Endothelial cell of umbilical vein (primary cell): ENCODE data around the gene BMP8B.

Source experiments
- CTCF ChIP-seq, 2 donors: IDR thresholded peaks; 1 replicate in 1 of 2; 2 replicates in 1 of 2; pipeline ENCODE4 v1.5.1; 2011; ENCODE audit warnings: low read length in 2 of 2, mild to moderate bottlenecking in 2 of 2, moderate library complexity in 2 of 2, control low read depth in 1 of 2, inconsistent platforms in 1 of 2, low read depth in 1 of 2; ENCODE audit not compliant: insufficient read depth in 1 of 2; ENCODE audit errors: extremely low read depth in 1 of 2
- EZH2 ChIP-seq: IDR thresholded peaks from 2 replicates; pipeline ENCODE4 v1.6.1; 2012; ENCODE audit warnings: borderline replicate concordance, low read depth, mild to moderate bottlenecking, moderate library complexity, low read length, inconsistent platforms; ENCODE audit not compliant: severe bottlenecking
- FOS ChIP-seq: IDR thresholded peaks from 2 replicates; pipeline ENCODE4 v1.6.1; 2011; ENCODE audit warnings: mild to moderate bottlenecking, low read length, moderate library complexity, borderline replicate concordance; ENCODE audit not compliant: insufficient read depth
- JUN ChIP-seq: IDR thresholded peaks from 2 replicates; pipeline ENCODE4 v1.6.1; 2011; ENCODE audit warnings: borderline replicate concordance, low read depth; ENCODE audit not compliant: insufficient read length, insufficient read depth
- MYC ChIP-seq: IDR thresholded peaks from one replicate; pipeline ENCODE4 v1.6.1; 2011; ENCODE audit warnings: mild to moderate bottlenecking, low read depth, low read length
- POLR2A ChIP-seq: IDR thresholded peaks from 2 replicates; pipeline ENCODE4 v1.6.1; 2012; ENCODE audit warnings: low read depth, mild to moderate bottlenecking, control low read depth, low read length
- POLR2AphosphoS5 ChIP-seq: IDR thresholded peaks from 2 replicates; pipeline ENCODE4 v1.6.1; 2012; ENCODE audit warnings: low read depth, mild to moderate bottlenecking, control low read depth, low read length, moderate library complexity; ENCODE audit not compliant: insufficient read depth

GRCh38 chr1:39816415-39817090 is 27.9 kb upstream of the BMP8B start:
- TF ChIP-seq CTCF (IDR thresholded peaks at IDR 0.05; ENCODE audit: extremely low read depth in 1 of 2, insufficient read depth in 1 of 2, low read depth in 1 of 2, low read length in 2 of 2) (peak; percentile 77 to 78), JUN (no peak), POLR2A (no peak), EZH2 (no peak), POLR2AphosphoS5 (no peak), FOS (no peak), MYC (no peak)
